ENCODE measurements around the gene HNRNPUL1. TPM values are rescaled to one million over a fixed set of nuclear protein-coding genes. Genes with fewer than 3 reads are reported as not detected.

HNRNPUL1 gene
- total and polyA plus RNA-seq, 2 of the 8 experiments (the other 6 are each of a cell fraction or from before 2014, with no cell fraction given): 99.5 to 264 TPM

GRCh38 chr19:41308450-41309179, 44.4 kb downstream of the HNRNPUL1 start (continued):
- TF ChIP-seq BRCA1 (IDR thresholded peaks at IDR 0.05; ENCODE audit: low read depth, low read length) (no peak), EZH2 (IDR thresholded peaks at IDR 0.05; ENCODE audit: low read depth, low read length, severe bottlenecking) (no peak), EGR1 (IDR thresholded peaks at IDR 0.05; ENCODE audit: borderline replicate concordance, low read depth, low read length) (no peak), KDM5A (IDR thresholded peaks at IDR 0.05; ENCODE audit: low read length) (no peak), GTF2F1 (IDR thresholded peaks at IDR 0.05; ENCODE audit: borderline replicate concordance, low read depth, low read length) (no peak), HDAC6 (IDR thresholded peaks at IDR 0.05; ENCODE audit: low read depth, low read length) (no peak), CREB1 (IDR thresholded peaks at IDR 0.05) (no peak), NANOG (IDR thresholded peaks at IDR 0.05; ENCODE audit: insufficient read depth, low read depth, low read length, poor library complexity, severe bottlenecking) (no peak), NRF1 (IDR thresholded peaks at IDR 0.05; ENCODE audit: low read depth, low read length) (no peak), CTBP2 (IDR thresholded peaks at IDR 0.05; ENCODE audit: borderline replicate concordance, insufficient read depth, insufficient read length, low read length) (no peak), RXRA (IDR thresholded peaks at IDR 0.05; ENCODE audit: insufficient read depth, low read depth, low read length) (no peak), CEBPB (IDR thresholded peaks at IDR 0.05; ENCODE audit: low read depth, low read length) (no peak), SIRT6 (IDR thresholded peaks at IDR 0.05; ENCODE audit: low read length) (no peak), KDM4A (IDR thresholded peaks at IDR 0.05; ENCODE audit: low read depth, low read length, severe bottlenecking) (no peak), SP4 (IDR thresholded peaks at IDR 0.05; ENCODE audit: low read length) (no peak), RFX5 (IDR thresholded peaks at IDR 0.05; ENCODE audit: borderline replicate concordance, low read depth, low read length) (no peak)
- TF ChIP-seq, protein P1, sequence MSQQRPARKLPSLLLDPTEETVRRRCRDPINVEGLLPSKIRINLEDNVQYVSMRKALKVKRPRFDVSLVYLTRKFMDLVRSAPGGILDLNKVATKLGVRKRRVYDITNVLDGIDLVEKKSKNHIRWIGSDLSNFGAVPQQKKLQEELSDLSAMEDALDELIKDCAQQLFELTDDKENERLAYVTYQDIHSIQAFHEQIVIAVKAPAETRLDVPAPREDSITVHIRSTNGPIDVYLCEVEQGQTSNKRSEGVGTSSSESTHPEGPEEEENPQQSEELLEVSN (IDR thresholded peaks at IDR 0.05): no peak
- TF ChIP-seq, protein P2, sequence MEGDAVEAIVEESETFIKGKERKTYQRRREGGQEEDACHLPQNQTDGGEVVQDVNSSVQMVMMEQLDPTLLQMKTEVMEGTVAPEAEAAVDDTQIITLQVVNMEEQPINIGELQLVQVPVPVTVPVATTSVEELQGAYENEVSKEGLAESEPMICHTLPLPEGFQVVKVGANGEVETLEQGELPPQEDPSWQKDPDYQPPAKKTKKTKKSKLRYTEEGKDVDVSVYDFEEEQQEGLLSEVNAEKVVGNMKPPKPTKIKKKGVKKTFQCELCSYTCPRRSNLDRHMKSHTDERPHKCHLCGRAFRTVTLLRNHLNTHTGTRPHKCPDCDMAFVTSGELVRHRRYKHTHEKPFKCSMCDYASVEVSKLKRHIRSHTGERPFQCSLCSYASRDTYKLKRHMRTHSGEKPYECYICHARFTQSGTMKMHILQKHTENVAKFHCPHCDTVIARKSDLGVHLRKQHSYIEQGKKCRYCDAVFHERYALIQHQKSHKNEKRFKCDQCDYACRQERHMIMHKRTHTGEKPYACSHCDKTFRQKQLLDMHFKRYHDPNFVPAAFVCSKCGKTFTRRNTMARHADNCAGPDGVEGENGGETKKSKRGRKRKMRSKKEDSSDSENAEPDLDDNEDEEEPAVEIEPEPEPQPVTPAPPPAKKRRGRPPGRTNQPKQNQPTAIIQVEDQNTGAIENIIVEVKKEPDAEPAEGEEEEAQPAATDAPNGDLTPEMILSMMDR (IDR thresholded peaks at IDR 0.05; ENCODE audit: control extremely low read depth in 1 of 3, insufficient read depth in 1 of 3, low read depth in 1 of 3, low read length in 3 of 3): peak; percentile 88 to 98 (median 89)
- TF ChIP-seq, protein P3, sequence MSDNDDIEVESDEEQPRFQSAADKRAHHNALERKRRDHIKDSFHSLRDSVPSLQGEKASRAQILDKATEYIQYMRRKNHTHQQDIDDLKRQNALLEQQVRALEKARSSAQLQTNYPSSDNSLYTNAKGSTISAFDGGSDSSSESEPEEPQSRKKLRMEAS (IDR thresholded peaks at IDR 0.05): 0 out of 2 replicates have a peak, but pooled peaks have one; percentile 18
